ENCODE measurements around the gene KATNAL2. TPM values are rescaled to one million over a fixed set of nuclear protein-coding genes. Genes with fewer than 3 reads are reported as not detected.
"Not testable (repeated sequence)": the region's sequence is repeated elsewhere in the genome, so short reads cannot be mapped to it uniquely, and the experiment has no call there.

Gene KATNAL2
- total RNA-seq, 1 experiment from 2014 or later = 0.18 TPM

DNA sequence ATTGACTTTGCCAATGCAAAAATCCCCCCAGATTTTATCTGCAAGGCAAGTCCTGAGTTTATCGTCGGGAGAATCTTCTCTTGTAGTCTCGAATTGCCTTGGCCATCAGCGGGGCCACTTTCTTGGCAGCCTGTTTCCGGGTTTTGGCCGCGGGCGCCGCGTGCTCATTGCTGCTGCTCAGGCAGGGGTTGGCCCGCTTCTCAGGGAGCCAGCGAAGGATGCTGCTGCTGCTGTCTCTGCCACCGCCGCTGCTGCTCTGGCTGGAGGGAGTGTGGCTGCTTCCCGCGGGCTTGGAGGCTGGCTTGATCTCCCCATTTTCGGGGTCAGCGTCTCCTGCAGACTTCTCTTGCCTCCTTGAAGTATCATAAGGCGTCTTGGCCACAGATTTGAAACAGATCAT lies 115.5 kb downstream of the KATNAL2 start:
- no peak for DNase-seq (ENCODE audit: low read depth in 1 of 2, low spot score in 2 of 2)
- no peaks in the 10 kb centered on the region; the same call in 1 of the 2 replicates for H3K9me3 ChIP-seq (replicated peaks)
- H3K36me3 ChIP-seq = no peaks in the 10 kb centered on the region
- no peak overlapping the region for H3K27ac ChIP-seq
- H3K4me3 ChIP-seq = no peak overlapping the region
- H3K4me1 ChIP-seq (replicated peaks) = no peaks in the 10 kb centered on the region
- H3K27me3 ChIP-seq (replicated peaks) = no peaks in the 10 kb centered on the region; the same call in 1 of the 2 replicates

DNA sequence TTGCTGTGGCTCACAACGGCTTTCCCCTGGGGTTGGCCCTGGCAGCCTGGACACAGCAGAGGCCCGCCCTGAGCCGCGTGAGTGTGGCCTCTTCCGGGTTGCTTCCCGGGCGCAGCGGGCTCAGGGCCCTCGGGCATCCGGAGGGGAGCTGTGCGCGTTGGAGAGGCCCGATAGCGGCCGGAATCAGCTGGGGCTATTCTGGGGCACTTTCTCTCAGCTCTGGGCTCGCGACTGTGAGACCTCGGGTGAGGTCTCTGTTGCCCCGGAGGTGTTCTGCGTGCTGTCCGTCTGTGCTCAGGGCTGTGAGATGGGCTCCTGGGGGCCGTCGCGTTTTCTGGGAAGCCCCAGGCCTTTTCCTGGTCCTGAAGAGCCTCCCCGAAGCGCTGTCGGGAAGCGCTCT lies 117.2 kb downstream of the KATNAL2 start:
- not testable (repeated sequence) for DNase-seq (ENCODE audit: low read depth in 1 of 2, low spot score in 2 of 2); H3K9me3 ChIP-seq (replicated peaks); H3K36me3 ChIP-seq; H3K27me3 ChIP-seq (replicated peaks); H3K4me3 ChIP-seq; H3K27ac ChIP-seq; H3K4me1 ChIP-seq (replicated peaks)

DNA sequence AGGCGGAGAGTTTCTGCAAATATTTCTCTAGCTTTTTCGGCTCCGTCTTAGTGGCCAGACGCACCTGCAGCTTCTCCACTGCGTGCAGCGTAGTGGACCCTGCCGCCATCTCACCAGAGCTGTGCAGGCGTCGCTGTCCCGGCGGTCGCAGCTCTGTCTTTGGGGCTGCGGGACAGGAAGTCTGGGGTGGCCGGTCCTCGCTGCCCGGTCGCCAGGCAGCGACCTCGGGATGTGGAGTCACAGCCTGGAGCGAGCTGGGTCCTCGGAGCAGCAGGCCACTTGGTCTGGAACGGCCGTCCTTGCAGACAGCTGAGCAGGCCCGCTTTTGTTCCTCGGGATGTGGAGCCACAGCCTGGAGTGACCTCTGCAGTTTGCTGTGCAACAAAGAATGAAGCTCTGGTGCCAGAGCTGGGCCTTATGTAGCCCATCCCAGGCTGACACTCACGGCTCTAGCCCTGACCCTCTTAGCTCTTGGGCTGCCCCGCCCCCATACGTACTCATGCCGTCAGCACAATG lies 117.8 kb downstream of the KATNAL2 start, which contains the start of gene ELOA2:
TSS of gene ELOA2 (minus strand) at position 466 of the 516 bp plus-strand sequence. CDS start at position 109, 357 bp downstream.
- H3K4me3 ChIP-seq = no peak within 1 kb of the TSS
- no peaks in the 10 kb centered on the region for H3K4me1 ChIP-seq (replicated peaks)
- H3K9me3 ChIP-seq (replicated peaks) = no peaks in the 10 kb centered on the region; the same call in 1 of the 2 replicates
- H3K36me3 ChIP-seq = no peaks in the 10 kb centered on the region
- DNase-seq (ENCODE audit: low read depth in 1 of 2, low spot score in 2 of 2) = no peak
- no peaks in the 10 kb centered on the region; the same call in 1 of the 2 replicates for H3K27me3 ChIP-seq (replicated peaks)
- no peak within 1 kb of the TSS for H3K27ac ChIP-seq

DNA sequence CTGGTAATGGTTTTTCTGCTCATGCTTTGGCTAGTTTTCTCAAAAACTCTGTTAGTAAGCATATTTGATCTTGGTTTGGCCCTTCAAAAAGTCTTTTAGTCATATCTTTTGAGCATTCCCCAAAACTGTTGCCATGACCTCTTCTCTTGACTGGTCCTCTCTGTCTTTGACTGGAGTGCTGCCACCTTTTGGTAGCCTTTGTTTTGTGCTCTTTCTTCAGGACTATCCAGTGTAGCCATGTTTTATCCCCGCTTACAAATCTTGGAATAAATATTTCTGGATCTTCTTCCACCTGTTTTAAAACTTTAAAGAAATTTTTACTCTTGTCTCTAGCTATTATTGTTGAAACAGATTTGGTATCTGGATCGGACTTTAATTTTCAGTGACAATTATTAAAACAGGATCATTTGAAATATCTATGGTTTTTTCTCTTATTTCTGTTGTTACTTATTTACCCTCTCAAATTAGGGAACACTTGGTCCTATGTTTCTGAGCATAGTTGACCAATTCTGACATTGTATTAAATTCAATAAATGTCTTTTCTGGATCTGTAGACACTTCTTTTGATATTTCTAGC lies 119.0 kb downstream of the KATNAL2 start:
- H3K4me1 ChIP-seq (replicated peaks) = no peaks in the 10 kb centered on the region
- no peak for DNase-seq (ENCODE audit: low read depth in 1 of 2, low spot score in 2 of 2)
- no peak overlapping the region for H3K27ac ChIP-seq
- H3K4me3 ChIP-seq = no peak overlapping the region
- H3K27me3 ChIP-seq (replicated peaks) = no peaks in the 10 kb centered on the region; the same call in 1 of the 2 replicates
- no peaks in the 10 kb centered on the region for H3K36me3 ChIP-seq
- no peaks in the 10 kb centered on the region; the same call in 1 of the 2 replicates for H3K9me3 ChIP-seq (replicated peaks)

DNA sequence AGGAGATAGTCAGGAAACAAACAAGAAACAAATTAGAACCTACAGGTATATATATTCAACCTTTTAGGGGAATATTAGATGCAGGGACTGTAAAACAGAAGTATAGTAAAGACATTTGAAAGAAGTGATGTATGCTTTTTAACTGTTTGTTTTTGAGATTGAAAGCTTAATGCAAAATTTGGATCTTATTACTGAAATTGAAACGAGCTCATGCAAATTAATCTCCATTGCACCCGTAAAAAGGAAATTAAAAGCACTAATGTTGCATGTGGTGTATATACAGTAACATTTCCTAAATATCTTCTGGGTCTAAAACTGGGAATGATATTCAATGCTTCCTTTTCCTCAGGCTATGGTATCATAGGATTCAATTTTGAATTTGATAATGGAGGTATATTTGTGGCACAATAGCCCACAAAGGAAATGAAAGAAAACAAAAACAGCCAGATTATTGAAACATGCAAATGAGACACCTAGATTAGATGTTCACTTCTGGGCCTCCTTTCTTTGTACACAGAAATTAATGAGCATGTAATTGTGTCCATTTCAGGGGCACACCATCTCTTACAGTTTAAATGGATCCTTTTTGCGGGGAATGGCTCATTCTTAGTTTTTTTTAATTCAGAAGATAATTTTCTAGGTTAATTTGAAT lies 119.7 kb downstream of the KATNAL2 start:
- Histone ChIP-seq H3K4me1 (replicated peaks) (no peaks in the 10 kb centered on the region), H3K4me3 (no peak overlapping the region), H3K9me3 (replicated peaks) (no peaks in the 10 kb centered on the region; the same call in 1 of the 2 replicates), H3K36me3 (no peaks in the 10 kb centered on the region), H3K27ac (no peak overlapping the region), H3K27me3 (replicated peaks) (peaks cover 1% of the 10 kb centered on the region; the same call in 1 of the 2 replicates)
- no peak for DNase-seq (ENCODE audit: low read depth in 1 of 2, low spot score in 2 of 2)

DNA sequence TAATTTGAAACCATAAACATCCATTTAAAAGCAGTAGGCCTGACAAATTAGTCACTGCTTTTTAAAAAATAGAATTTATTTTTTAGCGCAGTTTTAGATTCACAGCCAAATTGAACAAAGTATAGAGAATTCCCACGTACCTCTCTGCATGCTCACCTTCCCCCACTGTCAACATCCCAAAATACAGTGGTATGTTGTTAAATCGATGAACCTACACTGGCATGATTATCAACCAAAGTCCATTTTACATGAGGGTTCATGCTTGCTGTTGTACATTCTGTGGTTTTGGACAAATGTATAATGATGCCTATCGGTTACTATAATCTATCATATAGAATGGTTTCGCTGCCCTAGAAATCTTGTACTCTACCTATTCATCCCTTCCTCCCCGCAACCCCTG lies 123.6 kb downstream of the KATNAL2 start:
- Histone ChIP-seq H3K9me3 (replicated peaks) (no peaks in the 10 kb centered on the region), H3K4me1 (replicated peaks) (no peaks in the 10 kb centered on the region), H3K36me3 (no peaks in the 10 kb centered on the region), H3K27me3 (replicated peaks) (peaks cover 4% of the 10 kb centered on the region; the same call in 1 of the 2 replicates), H3K27ac (no peak overlapping the region), H3K4me3 (no peak overlapping the region)
- no peak for DNase-seq (ENCODE audit: low read depth in 1 of 2, low spot score in 2 of 2)

DNA sequence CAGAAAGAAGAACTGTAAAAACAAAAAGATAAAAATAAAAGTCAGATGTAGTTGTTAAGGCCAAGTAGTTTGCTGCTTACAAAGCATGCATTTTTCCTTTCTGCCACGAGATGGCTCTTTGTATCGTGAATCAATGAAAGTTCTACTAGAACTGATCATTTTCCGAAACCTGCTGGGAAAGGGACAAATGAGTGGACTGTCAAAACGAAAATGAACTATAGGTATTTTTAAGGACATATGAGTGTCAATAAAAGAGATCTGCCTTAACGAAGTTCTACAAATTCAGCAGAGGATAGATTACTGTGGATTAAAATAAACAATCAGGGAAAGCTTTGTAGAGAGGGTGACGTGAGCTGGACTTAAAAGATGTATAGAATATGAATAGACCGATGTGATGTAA lies 133.1 kb downstream of the KATNAL2 start:
- H3K36me3 ChIP-seq = no peaks in the 10 kb centered on the region
- DNase-seq (ENCODE audit: low read depth in 1 of 2, low spot score in 2 of 2) = no peak
- no peaks in the 10 kb centered on the region for H3K4me1 ChIP-seq (replicated peaks)
- H3K27me3 ChIP-seq (replicated peaks) = peaks cover 11% of the 10 kb centered on the region
- no peak overlapping the region for H3K27ac ChIP-seq
- no peak overlapping the region for H3K4me3 ChIP-seq
- no peaks in the 10 kb centered on the region for H3K9me3 ChIP-seq (replicated peaks)

DNA sequence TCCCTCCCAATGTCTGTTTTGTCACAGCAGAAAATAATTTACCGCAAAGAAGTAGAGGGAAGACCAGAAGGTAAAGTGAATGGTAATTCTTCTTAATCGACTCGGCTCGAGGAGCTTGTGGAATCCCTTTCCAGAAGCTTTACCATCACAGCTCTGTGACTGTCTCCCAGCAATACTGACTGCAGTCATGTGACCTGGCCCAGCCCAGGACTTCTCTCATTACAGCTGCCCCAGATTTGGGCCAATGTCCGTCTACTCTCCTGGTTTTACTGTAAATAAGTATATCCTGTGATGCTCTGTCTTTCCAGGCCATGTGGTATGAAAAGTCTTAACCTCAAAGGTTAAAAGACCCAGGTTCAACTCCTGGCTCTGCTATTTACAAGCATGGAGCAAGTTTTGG lies 137.0 kb downstream of the KATNAL2 start:
- DNase-seq (ENCODE audit: low read depth in 1 of 2, low spot score in 2 of 2) = no peak
- Histone ChIP-seq H3K36me3 (no peaks in the 10 kb centered on the region), H3K4me3 (no peak overlapping the region), H3K27ac (no peak overlapping the region), H3K4me1 (replicated peaks) (no peaks in the 10 kb centered on the region), H3K27me3 (replicated peaks) (peaks cover 11% of the 10 kb centered on the region), H3K9me3 (replicated peaks) (no peaks in the 10 kb centered on the region)

DNA sequence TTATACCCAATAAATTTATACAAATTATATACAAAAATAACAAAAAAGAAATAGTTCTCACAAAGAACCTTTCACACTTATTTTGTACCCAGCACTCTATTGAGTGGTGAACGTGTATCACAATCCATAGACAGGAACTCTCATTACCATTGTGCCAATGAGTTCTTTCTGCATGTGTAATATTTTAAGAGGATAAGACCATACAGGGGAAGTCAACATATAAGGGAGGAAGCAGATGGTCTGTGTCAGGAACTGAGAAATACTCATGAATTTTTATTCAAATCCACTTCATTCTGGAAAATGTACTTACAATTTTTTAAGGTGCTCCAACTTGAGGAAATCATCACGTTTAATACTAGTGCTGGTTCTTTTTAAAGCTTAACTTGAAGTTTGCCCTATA lies 145.1 kb downstream of the KATNAL2 start:
- H3K4me1 ChIP-seq (replicated peaks) = no peaks in the 10 kb centered on the region
- H3K4me3 ChIP-seq = no peak overlapping the region
- H3K27ac ChIP-seq = no peak overlapping the region
- no peaks in the 10 kb centered on the region for H3K36me3 ChIP-seq
- no peak for DNase-seq (ENCODE audit: low read depth in 1 of 2, low spot score in 2 of 2)
- H3K27me3 ChIP-seq (replicated peaks) = no peaks in the 10 kb centered on the region
- H3K9me3 ChIP-seq (replicated peaks) = no peaks in the 10 kb centered on the region

DNA sequence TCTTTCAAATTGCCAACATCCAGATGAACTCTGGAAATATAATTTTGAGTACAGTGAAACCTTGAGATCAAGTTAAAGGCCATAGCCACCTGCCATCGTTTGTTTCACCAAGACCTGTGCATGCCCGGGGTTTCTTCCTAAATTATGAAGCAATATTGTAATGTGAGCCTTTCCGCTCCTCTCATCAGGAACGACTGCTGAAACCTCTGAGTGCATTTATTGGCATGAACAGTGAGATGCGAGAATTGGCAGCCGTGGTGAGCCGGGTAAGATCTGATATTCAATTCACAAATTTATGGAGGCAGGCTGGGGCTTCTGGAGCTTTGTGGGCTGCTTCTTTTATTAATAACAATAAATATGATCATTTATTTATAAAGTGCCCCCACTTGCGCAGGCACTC lies 145.7 kb downstream of the KATNAL2 start:
- Histone ChIP-seq H3K36me3 (no peaks in the 10 kb centered on the region), H3K27me3 (replicated peaks) (no peaks in the 10 kb centered on the region), H3K9me3 (replicated peaks) (no peaks in the 10 kb centered on the region), H3K4me3 (no peak overlapping the region), H3K4me1 (replicated peaks) (no peaks in the 10 kb centered on the region), H3K27ac (no peak overlapping the region)
- no peak for DNase-seq (ENCODE audit: low read depth in 1 of 2, low spot score in 2 of 2)

DNA sequence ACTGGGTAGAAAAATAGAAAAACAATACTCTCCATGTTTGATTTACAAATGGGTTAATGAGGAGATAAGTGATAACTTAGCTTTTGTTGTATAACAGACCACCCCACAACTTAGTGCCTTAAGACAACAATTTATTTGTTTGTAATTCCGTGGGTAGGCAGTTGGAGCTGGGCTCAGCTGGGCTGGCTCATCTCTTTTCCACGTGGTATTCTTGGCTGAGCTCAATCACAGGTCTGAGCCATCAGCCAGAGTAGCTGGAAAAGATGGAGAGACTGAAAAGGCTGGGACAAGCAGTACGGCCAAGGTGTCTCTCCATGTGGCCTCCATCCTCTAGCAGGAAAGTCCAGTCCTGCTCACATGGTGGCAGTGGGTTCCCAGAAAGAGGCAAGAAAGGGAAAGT lies 150.2 kb downstream of the KATNAL2 start:
- DNase-seq (ENCODE audit: low read depth in 1 of 2, low spot score in 2 of 2) = no peak
- Histone ChIP-seq H3K36me3 (no peaks in the 10 kb centered on the region), H3K27me3 (replicated peaks) (no peaks in the 10 kb centered on the region), H3K4me3 (no peak overlapping the region), H3K27ac (no peak overlapping the region), H3K4me1 (replicated peaks) (no peaks in the 10 kb centered on the region), H3K9me3 (replicated peaks) (no peaks in the 10 kb centered on the region)

DNA sequence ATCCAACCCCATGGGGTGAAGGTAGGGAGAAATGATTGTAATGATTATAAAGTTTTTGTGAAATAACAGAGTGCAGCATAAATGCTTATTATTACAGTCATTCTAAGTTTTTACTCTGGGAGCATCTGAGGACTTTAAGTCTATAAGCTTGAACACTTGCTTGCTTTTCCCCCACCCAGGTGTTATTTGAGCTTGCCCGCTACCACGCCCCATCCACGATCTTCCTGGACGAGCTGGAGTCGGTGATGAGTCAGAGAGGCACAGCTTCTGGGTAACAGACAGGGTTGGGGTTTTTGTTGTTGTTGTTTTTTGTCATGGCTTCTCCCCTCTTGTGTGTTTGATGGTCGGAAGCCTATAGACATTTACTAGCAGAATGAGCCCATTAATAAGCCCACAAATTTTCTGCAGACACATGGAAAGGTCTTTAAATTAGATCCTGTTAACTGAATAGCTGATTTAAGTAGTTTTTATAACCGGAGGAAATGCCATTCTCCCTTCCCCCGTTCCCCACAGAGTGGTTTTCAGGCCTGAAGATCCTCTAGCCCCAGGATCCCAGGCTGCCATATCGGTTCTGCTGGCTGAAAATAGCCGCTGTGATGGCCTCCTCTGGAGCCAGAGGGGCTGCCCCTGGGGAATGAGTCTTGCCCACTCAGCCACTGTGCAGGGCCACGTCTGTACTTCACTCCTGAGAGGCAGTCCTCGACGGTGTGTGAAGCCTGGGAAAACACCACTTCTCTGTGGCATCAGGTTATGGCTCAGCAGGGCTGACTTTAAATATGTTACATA lies 157.9 kb downstream of the KATNAL2 start:
- H3K36me3 ChIP-seq = no peaks in the 10 kb centered on the region
- no peak for DNase-seq (ENCODE audit: low read depth in 1 of 2, low spot score in 2 of 2)

DNA sequence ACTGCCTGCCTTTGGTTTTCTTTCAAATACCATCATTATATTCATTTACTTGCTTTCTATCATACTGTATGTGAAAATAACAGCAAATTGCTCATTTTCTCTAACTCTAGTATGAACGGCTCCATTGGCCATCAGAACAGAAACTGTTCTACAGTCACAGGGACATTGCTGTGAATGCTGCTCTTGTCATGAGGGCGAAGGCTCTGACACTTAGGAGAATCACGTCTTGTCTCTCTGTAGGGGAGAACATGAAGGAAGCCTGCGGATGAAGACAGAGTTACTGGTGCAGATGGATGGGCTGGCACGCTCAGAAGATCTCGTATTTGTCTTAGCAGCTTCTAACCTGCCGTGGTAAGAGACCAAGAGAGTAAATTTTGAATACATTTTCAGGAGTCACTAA lies 159.7 kb downstream of the KATNAL2 start:
- Histone ChIP-seq H3K4me3 (no peak overlapping the region), H3K27ac (no peak overlapping the region), H3K27me3 (replicated peaks) (peaks cover 13% of the 10 kb centered on the region; the same call in 1 of the 2 replicates), H3K4me1 (replicated peaks) (no peaks in the 10 kb centered on the region), H3K36me3 (no peaks in the 10 kb centered on the region), H3K9me3 (replicated peaks) (no peaks in the 10 kb centered on the region)
- DNase-seq (ENCODE audit: low read depth in 1 of 2, low spot score in 2 of 2) = no peak

More for the DNA sequence above, 157.9 kb downstream of the KATNAL2 start:
- Histone ChIP-seq H3K9me3 (replicated peaks) (no peaks in the 10 kb centered on the region), H3K4me1 (replicated peaks) (no peaks in the 10 kb centered on the region), H3K27me3 (replicated peaks) (peaks cover 13% of the 10 kb centered on the region; the same call in 1 of the 2 replicates), H3K4me3 (no peak overlapping the region), H3K27ac (no peak overlapping the region)

DNA sequence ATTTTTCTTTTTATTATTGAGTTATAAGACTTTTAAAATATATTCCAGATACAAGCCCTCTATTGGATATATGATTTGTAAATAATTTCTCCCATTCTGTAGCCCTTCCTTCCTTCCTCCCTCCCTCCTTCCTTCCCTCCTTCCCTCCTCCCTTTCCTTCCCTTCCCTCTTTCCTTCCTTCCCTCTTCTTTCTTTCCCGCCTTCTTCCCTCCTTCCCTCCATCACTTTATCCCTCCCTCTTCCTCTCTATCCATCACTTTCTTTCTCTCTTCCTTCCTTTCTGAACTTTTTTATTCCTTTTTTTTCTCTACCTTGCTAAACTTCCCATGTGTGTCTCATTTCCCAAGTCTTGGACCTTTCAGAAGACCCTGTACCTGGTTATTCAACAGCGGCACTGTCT lies 163.5 kb downstream of the KATNAL2 start:
- no peak overlapping the region for H3K27ac ChIP-seq
- no peak for DNase-seq (ENCODE audit: low read depth in 1 of 2, low spot score in 2 of 2)
- no peaks in the 10 kb centered on the region for H3K36me3 ChIP-seq
- H3K4me1 ChIP-seq (replicated peaks) = no peaks in the 10 kb centered on the region
- 0 out of 2 replicates have a peak, but pooled peaks cover 3% of the 10 kb centered on the region for H3K27me3 ChIP-seq (replicated peaks)
- no peak overlapping the region for H3K4me3 ChIP-seq
- H3K9me3 ChIP-seq (replicated peaks) = no peaks in the 10 kb centered on the region

Measured in SJSA1 (cell line).